Fibroblast of lung (primary cell): Measurements from ENCODE around the gene FABP6.
"Not testable (repeated sequence)": the region's sequence is repeated elsewhere in the genome, so short reads cannot be mapped to it uniquely, and the experiment has no call there.

Experiments used
- EZH2 ChIP-seq: IDR thresholded peaks from 2 replicates; pipeline ENCODE4 v1.5.1; 2012; ENCODE audit warnings: low read length, control low read depth, mild to moderate bottlenecking; ENCODE audit errors: missing control alignments
- TF ChIP-seq, protein P1 (sequence below), 2 donors: IDR thresholded peaks in 1 of 2; conservative IDR thresholded peaks in 1 of 2; 1 replicate in 1 of 2; 2 replicates in 1 of 2; pipeline ENCODE4 v1.5.1; 2011 to 2012; ENCODE audit warnings: low read length in 2 of 2, control low read depth in 1 of 2, inconsistent platforms in 1 of 2, low read depth in 1 of 2, mild to moderate bottlenecking in 1 of 2

DNA sequence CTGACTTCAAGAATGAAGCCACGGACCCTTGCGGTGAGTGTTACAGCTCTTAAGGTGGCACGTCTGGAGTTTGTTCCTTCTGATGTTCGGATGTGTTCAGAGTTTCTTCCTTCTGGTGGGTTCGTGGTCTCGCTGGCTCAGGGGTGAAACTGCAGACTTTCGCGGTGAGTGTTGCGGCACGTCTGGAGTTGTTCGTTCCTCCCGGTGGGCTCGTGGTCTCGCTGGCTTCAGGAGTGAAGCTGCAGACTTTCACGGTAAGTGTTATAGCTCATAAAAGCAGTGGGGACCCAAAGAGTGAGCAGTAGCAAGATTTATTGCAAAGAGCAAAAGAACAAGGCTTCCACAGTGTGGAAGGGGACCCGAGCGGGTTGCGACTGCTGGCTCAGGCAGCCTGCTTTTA, 36.2 kb upstream of the FABP6 start:
- TF ChIP-seq, protein P1, sequence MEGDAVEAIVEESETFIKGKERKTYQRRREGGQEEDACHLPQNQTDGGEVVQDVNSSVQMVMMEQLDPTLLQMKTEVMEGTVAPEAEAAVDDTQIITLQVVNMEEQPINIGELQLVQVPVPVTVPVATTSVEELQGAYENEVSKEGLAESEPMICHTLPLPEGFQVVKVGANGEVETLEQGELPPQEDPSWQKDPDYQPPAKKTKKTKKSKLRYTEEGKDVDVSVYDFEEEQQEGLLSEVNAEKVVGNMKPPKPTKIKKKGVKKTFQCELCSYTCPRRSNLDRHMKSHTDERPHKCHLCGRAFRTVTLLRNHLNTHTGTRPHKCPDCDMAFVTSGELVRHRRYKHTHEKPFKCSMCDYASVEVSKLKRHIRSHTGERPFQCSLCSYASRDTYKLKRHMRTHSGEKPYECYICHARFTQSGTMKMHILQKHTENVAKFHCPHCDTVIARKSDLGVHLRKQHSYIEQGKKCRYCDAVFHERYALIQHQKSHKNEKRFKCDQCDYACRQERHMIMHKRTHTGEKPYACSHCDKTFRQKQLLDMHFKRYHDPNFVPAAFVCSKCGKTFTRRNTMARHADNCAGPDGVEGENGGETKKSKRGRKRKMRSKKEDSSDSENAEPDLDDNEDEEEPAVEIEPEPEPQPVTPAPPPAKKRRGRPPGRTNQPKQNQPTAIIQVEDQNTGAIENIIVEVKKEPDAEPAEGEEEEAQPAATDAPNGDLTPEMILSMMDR (conservative IDR thresholded peaks at IDR 0.05 in 1 of 2, IDR thresholded peaks at IDR 0.05 in 1 of 2; ENCODE audit: low read depth in 1 of 2, low read length in 2 of 2) = not testable (repeated sequence)
- not testable (repeated sequence) for TF ChIP-seq EZH2
